ENCODE results near the gene CCDC71.

CCDC71 gene

DNA sequence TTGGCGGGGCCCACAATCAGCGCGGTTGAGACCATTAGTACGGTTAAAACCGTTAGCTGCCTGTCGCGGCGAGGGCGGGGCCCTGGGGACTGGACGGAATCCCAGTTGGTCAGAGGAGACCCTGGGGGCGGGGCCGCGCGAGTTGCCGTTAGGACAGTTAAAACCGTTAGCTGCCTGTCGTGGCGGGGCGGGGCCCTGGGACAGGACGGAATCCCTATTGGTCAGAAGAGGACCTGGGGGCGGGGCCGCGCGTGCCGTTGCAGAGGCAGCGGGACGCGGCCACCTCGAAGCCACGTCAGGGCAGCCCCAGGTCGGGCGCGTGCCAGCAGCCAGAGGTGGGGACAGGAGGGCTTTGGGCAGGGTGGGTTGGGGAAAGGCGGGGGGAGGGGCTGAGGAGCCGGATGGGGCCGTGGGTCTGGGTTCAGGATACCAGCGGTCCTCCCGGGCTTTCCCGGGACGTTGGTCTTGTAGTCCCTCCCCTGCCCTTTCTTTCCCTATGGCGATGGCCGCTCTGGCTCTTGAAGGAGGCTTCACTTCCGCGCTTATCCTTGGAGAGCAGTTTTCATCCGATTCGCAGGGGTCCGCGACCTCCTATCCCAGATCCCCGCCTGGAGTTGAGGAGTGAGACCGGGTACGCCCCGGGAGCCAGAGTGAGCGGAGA is 33.2 kb upstream of the CCDC71 start (continued):
- no peak for TF ChIP-seq GLIS2 (tag by site-specific recombination; IDR thresholded peaks at IDR 0.05)
- TF ChIP-seq, protein P1, sequence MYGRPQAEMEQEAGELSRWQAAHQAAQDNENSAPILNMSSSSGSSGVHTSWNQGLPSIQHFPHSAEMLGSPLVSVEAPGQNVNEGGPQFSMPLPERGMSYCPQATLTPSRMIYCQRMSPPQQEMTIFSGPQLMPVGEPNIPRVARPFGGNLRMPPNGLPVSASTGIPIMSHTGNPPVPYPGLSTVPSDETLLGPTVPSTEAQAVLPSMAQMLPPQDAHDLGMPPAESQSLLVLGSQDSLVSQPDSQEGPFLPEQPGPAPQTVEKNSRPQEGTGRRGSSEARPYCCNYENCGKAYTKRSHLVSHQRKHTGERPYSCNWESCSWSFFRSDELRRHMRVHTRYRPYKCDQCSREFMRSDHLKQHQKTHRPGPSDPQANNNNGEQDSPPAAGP (tag by site-specific recombination; IDR thresholded peaks at IDR 0.05) = no peak
- no peak for TF ChIP-seq ZNF202 (tag by site-specific recombination; IDR thresholded peaks at IDR 0.05; ENCODE audit: borderline replicate concordance)
- no peak for TF ChIP-seq ZNF701 (tag by site-specific recombination; IDR thresholded peaks at IDR 0.05)
- no peak for TF ChIP-seq KLF8 (tag by site-specific recombination; IDR thresholded peaks at IDR 0.05)

DNA sequence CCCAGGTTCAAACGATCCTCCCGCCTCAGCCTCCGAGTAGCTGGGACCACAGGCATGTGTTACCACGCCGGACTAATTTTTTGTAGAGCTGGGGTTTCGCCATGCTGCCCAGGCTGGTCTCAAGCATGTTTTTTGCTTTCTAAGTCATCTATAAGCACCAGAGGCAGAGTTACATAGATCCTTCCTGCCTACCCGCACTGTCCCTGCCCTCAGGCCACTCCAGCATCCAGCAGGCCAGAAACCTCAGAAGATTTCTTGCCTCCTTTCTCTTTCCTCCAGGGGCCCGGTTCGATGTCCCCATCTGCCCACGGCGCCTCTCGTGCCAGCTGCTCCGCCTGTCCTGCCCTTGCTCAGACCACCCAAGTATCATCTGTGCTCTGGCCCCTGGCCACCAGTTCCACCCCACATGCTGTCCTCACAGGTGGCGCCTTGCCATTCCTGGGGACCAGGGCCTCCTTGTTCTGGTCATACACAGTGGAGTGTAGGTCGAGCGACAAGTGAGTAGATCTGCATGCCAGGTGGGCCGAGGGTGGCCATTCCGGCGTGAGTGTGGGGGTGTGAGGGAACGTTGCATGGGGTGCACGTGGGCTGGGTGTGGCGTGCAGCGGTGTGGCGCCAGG is 32.6 kb upstream of the CCDC71 start:
- TF ChIP-seq ZNF37A (tag by site-specific recombination; IDR thresholded peaks at IDR 0.05) (no peak), KLF16 (tag by site-specific recombination; IDR thresholded peaks at IDR 0.05) (no peak), MYNN (tag by site-specific recombination; IDR thresholded peaks at IDR 0.05; ENCODE audit: borderline replicate concordance) (no peak), ZNF169 (tag by site-specific recombination; IDR thresholded peaks at IDR 0.05) (no peak), ZNF544 (tag by site-specific recombination; IDR thresholded peaks at IDR 0.05) (no peak), TRIM28 (IDR thresholded peaks at IDR 0.05; ENCODE audit: borderline replicate concordance, low read length) (no peak), ZNF423 (tag by site-specific recombination; IDR thresholded peaks at IDR 0.05) (no peak), YY2 (tag by site-specific recombination; IDR thresholded peaks at IDR 0.05) (no peak), ZFP69B (tag by site-specific recombination; IDR thresholded peaks at IDR 0.05) (no peak), ZNF426 (tag by site-specific recombination; IDR thresholded peaks at IDR 0.05) (no peak), ZNF174 (tag by site-specific recombination; IDR thresholded peaks at IDR 0.05) (no peak), TCF7L2 (IDR thresholded peaks at IDR 0.05; ENCODE audit: borderline replicate concordance, low read depth, low read length) (no peak)
- POLR2A ChIA-PET = no interaction called here
- Histone ChIP-seq H3K4me1 (ENCODE audit: control insufficient read depth, insufficient read depth, low read length) (no peaks in the 10 kb centered on the region), H3K4me3 (ENCODE audit: low read depth, low read length) (no peak overlapping the region), H3K9me3 (ENCODE audit: control insufficient read depth, insufficient read depth, low read depth, low read length) (no peaks in the 10 kb centered on the region), H3K36me3 (ENCODE audit: control insufficient read depth in 2 of 2, insufficient read depth in 1 of 2, low read length in 2 of 2) (no peaks in the 10 kb centered on the region), H3K27ac (ENCODE audit: extremely low read depth, low read depth, low read length) (no peak overlapping the region)
- CTCF ChIA-PET = interaction anchor here (0.6 kb wide), 2 partner anchors 16 to 159 kb away, joined by 3 read pairs; no protein-coding TSS in a partner anchor

DNA sequence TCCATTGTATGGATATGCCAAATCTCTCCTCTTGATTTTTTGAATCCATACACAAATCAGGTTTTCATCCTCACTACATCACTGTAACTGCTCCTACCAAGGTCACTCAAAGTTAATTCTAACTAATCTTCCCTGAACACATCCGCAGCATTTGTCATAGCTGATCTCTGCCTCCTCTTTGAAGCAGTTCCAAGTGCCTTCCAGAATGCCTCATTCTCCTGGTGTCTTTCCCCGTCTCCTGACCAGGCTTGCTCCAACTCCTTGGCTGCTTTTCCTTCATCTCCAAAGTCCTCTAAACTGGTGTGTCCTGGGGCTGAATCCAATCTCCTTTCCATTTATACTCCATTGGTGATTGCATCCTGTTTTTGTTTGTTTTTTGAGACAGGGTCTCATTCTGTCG is 32.0 kb upstream of the CCDC71 start:
- CTCF ChIA-PET = no interaction called here
- no peak overlapping the region for H3K27ac ChIP-seq (ENCODE audit: extremely low read depth, low read depth, low read length)
- POLR2A ChIA-PET = no interaction called here

More for the DNA sequence above, 32.0 kb upstream of the CCDC71 start:
- Histone ChIP-seq H3K36me3 (ENCODE audit: control insufficient read depth in 2 of 2, insufficient read depth in 1 of 2, low read length in 2 of 2) (no peaks in the 10 kb centered on the region), H3K4me1 (ENCODE audit: control insufficient read depth, insufficient read depth, low read length) (no peaks in the 10 kb centered on the region), H3K9me3 (ENCODE audit: control insufficient read depth, insufficient read depth, low read depth, low read length) (no peaks in the 10 kb centered on the region), H3K4me3 (ENCODE audit: low read depth, low read length) (no peak overlapping the region)
- TF ChIP-seq ZNF555 (tag by site-specific recombination; conservative IDR thresholded peaks at IDR 0.05) = no peak
- TF ChIP-seq KLF8 (tag by site-specific recombination; IDR thresholded peaks at IDR 0.05) = no peak
- no peak for TF ChIP-seq ZNF629 (tag by site-specific recombination; IDR thresholded peaks at IDR 0.05)
- TF ChIP-seq GLIS2 (tag by site-specific recombination; IDR thresholded peaks at IDR 0.05) = no peak
- TF ChIP-seq, protein P2, sequence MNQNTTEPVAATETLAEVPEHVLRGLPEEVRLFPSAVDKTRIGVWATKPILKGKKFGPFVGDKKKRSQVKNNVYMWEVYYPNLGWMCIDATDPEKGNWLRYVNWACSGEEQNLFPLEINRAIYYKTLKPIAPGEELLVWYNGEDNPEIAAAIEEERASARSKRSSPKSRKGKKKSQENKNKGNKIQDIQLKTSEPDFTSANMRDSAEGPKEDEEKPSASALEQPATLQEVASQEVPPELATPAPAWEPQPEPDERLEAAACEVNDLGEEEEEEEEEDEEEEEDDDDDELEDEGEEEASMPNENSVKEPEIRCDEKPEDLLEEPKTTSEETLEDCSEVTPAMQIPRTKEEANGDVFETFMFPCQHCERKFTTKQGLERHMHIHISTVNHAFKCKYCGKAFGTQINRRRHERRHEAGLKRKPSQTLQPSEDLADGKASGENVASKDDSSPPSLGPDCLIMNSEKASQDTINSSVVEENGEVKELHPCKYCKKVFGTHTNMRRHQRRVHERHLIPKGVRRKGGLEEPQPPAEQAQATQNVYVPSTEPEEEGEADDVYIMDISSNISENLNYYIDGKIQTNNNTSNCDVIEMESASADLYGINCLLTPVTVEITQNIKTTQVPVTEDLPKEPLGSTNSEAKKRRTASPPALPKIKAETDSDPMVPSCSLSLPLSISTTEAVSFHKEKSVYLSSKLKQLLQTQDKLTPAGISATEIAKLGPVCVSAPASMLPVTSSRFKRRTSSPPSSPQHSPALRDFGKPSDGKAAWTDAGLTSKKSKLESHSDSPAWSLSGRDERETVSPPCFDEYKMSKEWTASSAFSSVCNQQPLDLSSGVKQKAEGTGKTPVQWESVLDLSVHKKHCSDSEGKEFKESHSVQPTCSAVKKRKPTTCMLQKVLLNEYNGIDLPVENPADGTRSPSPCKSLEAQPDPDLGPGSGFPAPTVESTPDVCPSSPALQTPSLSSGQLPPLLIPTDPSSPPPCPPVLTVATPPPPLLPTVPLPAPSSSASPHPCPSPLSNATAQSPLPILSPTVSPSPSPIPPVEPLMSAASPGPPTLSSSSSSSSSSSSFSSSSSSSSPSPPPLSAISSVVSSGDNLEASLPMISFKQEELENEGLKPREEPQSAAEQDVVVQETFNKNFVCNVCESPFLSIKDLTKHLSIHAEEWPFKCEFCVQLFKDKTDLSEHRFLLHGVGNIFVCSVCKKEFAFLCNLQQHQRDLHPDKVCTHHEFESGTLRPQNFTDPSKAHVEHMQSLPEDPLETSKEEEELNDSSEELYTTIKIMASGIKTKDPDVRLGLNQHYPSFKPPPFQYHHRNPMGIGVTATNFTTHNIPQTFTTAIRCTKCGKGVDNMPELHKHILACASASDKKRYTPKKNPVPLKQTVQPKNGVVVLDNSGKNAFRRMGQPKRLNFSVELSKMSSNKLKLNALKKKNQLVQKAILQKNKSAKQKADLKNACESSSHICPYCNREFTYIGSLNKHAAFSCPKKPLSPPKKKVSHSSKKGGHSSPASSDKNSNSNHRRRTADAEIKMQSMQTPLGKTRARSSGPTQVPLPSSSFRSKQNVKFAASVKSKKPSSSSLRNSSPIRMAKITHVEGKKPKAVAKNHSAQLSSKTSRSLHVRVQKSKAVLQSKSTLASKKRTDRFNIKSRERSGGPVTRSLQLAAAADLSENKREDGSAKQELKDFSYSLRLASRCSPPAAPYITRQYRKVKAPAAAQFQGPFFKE (tag by site-specific recombination; IDR thresholded peaks at IDR 0.05; ENCODE audit: borderline replicate concordance) = no peak
- no peak for TF ChIP-seq ZNF548 (tag by site-specific recombination; IDR thresholded peaks at IDR 0.05)
- no peak for TF ChIP-seq ZNF48 (tag by site-specific recombination; IDR thresholded peaks at IDR 0.05)
- no peak for TF ChIP-seq HOXA7 (CRISPR knock-in tag; IDR thresholded peaks at IDR 0.05; ENCODE audit: borderline replicate concordance)
- no peak for TF ChIP-seq ZNF707 (tag by site-specific recombination; IDR thresholded peaks at IDR 0.05)

All from HEK293 (cell line).